Fibroblast of lung (primary cell): Measurements from ENCODE around the gene DOK4. TPM values are rescaled to one million over a fixed set of nuclear protein-coding genes. Genes with fewer than 3 reads are reported as not detected.
"Not testable (repeated sequence)": the region's sequence is repeated elsewhere in the genome, so short reads cannot be mapped to it uniquely, and the experiment has no call there.

Source experiments
- DNase-seq, 2 donors: peaks; one replicate each; pipeline versions ENCODE4 v3.0.0 to v3.0.0-alpha.2; 2010; ENCODE audit warnings: low read depth in 2 of 2
- H2AFZ ChIP-seq: 2 replicates; pipeline ENCODE4 v1.5.1; 2012; ENCODE audit warnings: low read length, control low read depth, inconsistent platforms
- H3K27ac ChIP-seq: 2 replicates; pipeline ENCODE4 v1.5.1; 2011; ENCODE audit warnings: low read length, control low read depth; ENCODE audit not compliant: insufficient read depth
- H3K27me3 ChIP-seq: 2 replicates; pipeline ENCODE4 v1.5.1; 2011; ENCODE audit warnings: mild to moderate bottlenecking, low read length; ENCODE audit not compliant: control insufficient read depth, insufficient read depth
- H3K36me3 ChIP-seq: 2 replicates; pipeline ENCODE4 v1.5.1; 2011; ENCODE audit warnings: low read length; ENCODE audit not compliant: control insufficient read depth, insufficient read depth
- H3K4me1 ChIP-seq: 2 replicates; pipeline ENCODE4 v1.5.1; 2011; ENCODE audit warnings: low read length; ENCODE audit not compliant: control insufficient read depth, insufficient read depth; ENCODE audit errors: extremely low read depth
- H3K4me2 ChIP-seq: 2 replicates; pipeline ENCODE4 v1.5.1; 2011; ENCODE audit warnings: low read length, control low read depth; ENCODE audit not compliant: insufficient read depth; ENCODE audit errors: extremely low read depth
- H3K4me3 ChIP-seq, 4 experiments: fragments of 200-600 bp in 1 of 4; sonication (generic) in 1 of 4; replicated peaks in 1 of 4; 2 replicates each; pipeline ENCODE4 v1.5.1; 2011 to 2016; ENCODE audit warnings: low read length in 4 of 4, low read depth in 3 of 4, mild to moderate bottlenecking in 3 of 4, control low read depth in 2 of 4, inconsistent platforms in 1 of 4, mixed read lengths in 1 of 4; ENCODE audit not compliant: insufficient read depth in 1 of 4; ENCODE audit errors: control extremely low read depth in 1 of 4
- H3K79me2 ChIP-seq: 2 replicates; pipeline ENCODE4 v1.5.1; 2012; ENCODE audit warnings: mild to moderate bottlenecking, low read length, inconsistent platforms; ENCODE audit not compliant: control insufficient read depth, insufficient read depth
- H3K9ac ChIP-seq: 2 replicates; pipeline ENCODE4 v1.5.1; 2011; ENCODE audit warnings: mild to moderate bottlenecking, low read length, control low read depth; ENCODE audit not compliant: insufficient read depth
- H3K9me3 ChIP-seq: 2 replicates; pipeline ENCODE4 v1.5.1; 2012; ENCODE audit warnings: low read depth, low read length; ENCODE audit not compliant: control insufficient read depth, insufficient read depth
- H4K20me1 ChIP-seq: 2 replicates; pipeline ENCODE4 v1.5.1; 2011; ENCODE audit warnings: low read length; ENCODE audit not compliant: control insufficient read depth, insufficient read depth; ENCODE audit errors: extremely low read depth
- CTCF ChIP-seq, 2 donors: IDR thresholded peaks in 1 of 2; conservative IDR thresholded peaks in 1 of 2; 1 replicate in 1 of 2; 2 replicates in 1 of 2; pipeline ENCODE4 v1.5.1; 2011 to 2012; ENCODE audit warnings: low read length in 2 of 2, control low read depth in 1 of 2, inconsistent platforms in 1 of 2, low read depth in 1 of 2, mild to moderate bottlenecking in 1 of 2
- EZH2 ChIP-seq: IDR thresholded peaks from 2 replicates; pipeline ENCODE4 v1.5.1; 2012; ENCODE audit warnings: low read length, control low read depth, mild to moderate bottlenecking; ENCODE audit errors: missing control alignments
- polyA plus RNA-seq, 2 donors: library from polyadenylated mRNA; depleted of rRNA in 1 of 2; stranded (reverse) in 1 of 2; unstranded in 1 of 2; fragments of >200 nt; gene quantifications; 2 replicates each; pipeline ENCODE4 v1.2.1, GENCODE V29; 2011 to 2012; ENCODE audit warnings: missing spikeins in 1 of 2
- total RNA-seq: library from RNA; depleted of rRNA; stranded (reverse); fragments of >200 nt; gene quantifications from 2 replicates; pipeline ENCODE4 v1.2.1, GENCODE V29; 2014

The DOK4 gene
- total and polyA plus RNA-seq, 2 donors (not counting 1 experiment from before 2014, with no cell fraction given), result 12.6 to 15.0 TPM

DNA sequence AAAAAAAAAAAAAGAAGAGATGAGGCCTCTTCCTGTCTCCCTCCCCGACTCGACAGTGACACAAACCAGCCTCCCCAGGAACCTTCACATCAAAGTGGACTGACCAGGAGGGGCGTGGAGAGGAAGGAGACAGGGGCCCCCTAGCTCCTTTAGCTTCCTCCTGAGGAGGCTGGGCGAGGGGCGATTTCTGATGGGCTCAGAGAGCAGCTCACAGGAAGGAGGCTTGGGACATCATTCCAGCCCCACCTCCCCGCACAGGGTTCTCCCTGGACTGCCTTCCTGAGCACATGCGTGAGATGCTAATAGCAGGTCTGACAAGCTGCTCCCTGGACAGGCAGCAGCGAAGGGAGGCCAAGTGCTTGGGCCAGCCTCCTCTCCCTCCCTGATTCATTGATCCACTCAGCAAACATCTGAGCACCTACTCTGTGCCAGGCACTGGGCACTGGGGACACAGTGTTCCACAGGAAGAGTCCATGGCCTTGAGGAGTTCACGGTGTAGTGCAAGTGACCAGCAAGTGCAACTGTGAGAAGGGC is 14.4 kb upstream of the DOK4 start:
- DNase-seq, result no peak
- Histone ChIP-seq H2AFZ (no peak overlapping the region), H3K4me2 (no peak overlapping the region), H3K4me1 (no peaks in the 10 kb centered on the region), H3K79me2 (no peaks in the 10 kb centered on the region), H3K36me3 (no peaks in the 10 kb centered on the region), H3K4me3 (no peak overlapping the region), H3K27me3 (peaks cover 12% of the 10 kb centered on the region), H4K20me1 (no peaks in the 10 kb centered on the region), H3K9ac (no peak overlapping the region), H3K27ac (no peak overlapping the region), H3K9me3 (no peaks in the 10 kb centered on the region)
- no peak for TF ChIP-seq EZH2
- no peak for TF ChIP-seq CTCF (conservative IDR thresholded peaks at IDR 0.05 in 1 of 2, IDR thresholded peaks at IDR 0.05 in 1 of 2; ENCODE audit: low read depth in 1 of 2, low read length in 2 of 2)

- not testable (repeated sequence) for H3K4me2 ChIP-seq, H3K9ac ChIP-seq, H4K20me1 ChIP-seq, H3K4me3 ChIP-seq, DNase-seq, H2AFZ ChIP-seq, H3K36me3 ChIP-seq, H3K9me3 ChIP-seq, H3K4me1 ChIP-seq, H3K79me2 ChIP-seq, H3K27ac ChIP-seq
- H3K27me3 ChIP-seq, result peaks cover 12% of the 10 kb centered on the region
These were observed 13.6 kb upstream of the DOK4 start for GRCh38 chr16:57499941-57500340.

GRCh38 chr16:57498031-57498430 is 11.7 kb upstream of the DOK4 start:
- Histone ChIP-seq H3K27me3 (peaks cover 14% of the 10 kb centered on the region), H3K4me1 (no peaks in the 10 kb centered on the region), H3K36me3 (no peaks in the 10 kb centered on the region), H3K79me2 (no peaks in the 10 kb centered on the region), H3K4me2 (no peak overlapping the region), H3K9ac (no peak overlapping the region), H4K20me1 (no peaks in the 10 kb centered on the region), H3K27ac (no peak overlapping the region), H3K4me3 (no peak overlapping the region), H2AFZ (no peak overlapping the region), H3K9me3 (no peaks in the 10 kb centered on the region)
- DNase-seq, result no peak
- no peak for TF ChIP-seq CTCF (conservative IDR thresholded peaks at IDR 0.05 in 1 of 2, IDR thresholded peaks at IDR 0.05 in 1 of 2; ENCODE audit: low read depth in 1 of 2, low read length in 2 of 2)
- no peak for TF ChIP-seq EZH2
